Stimulated activated CD8-positive, alpha-beta memory T cell treated with anti-CD3 and anti-CD28 coated beads, Interleukin-2, amount 100 ng/mL, for 48 hours (primary cell): ENCODE results near the gene HLCS.

Source experiments
- DNase-seq, 2 donors: peaks; one replicate each; pipeline ENCODE4 v3.0.0-alpha.2; 2020; ENCODE audit warnings: low read depth in 2 of 2

Gene HLCS

GRCh38 chr21:36811762-36812161 is 154.7 kb downstream of the HLCS start:
- DNase-seq = no peak

GRCh38 chr21:36810443-36810842 is 156.0 kb downstream of the HLCS start:
- DNase-seq = no peak

DNA sequence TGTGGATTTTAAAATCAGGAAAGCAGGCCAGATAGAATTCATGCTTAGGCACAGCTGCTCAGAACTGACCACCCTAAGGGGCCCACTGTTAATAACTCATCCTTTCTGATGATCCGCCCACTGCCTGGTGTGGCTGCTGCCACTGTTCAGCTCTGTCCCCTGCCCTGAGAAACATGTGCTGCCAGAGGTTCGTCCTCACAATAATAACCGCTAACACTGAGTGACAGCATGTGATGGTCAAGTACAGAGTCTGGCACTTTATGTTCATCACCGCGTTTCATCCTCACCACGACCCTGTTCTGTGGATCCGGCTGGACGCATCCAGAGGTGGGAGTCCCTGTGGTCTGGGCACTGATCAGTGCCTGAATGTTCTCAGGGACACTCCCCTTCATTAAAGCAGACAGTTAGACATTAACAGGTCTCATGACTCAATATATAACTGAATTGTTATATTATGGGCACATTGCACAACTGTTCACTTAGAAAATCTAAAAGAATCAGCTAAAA is 159.0 kb downstream of the HLCS start:
- no peak for DNase-seq

GRCh38 chr21:36806103-36806502 is 160.4 kb downstream of the HLCS start:
- DNase-seq = no peak

DNA sequence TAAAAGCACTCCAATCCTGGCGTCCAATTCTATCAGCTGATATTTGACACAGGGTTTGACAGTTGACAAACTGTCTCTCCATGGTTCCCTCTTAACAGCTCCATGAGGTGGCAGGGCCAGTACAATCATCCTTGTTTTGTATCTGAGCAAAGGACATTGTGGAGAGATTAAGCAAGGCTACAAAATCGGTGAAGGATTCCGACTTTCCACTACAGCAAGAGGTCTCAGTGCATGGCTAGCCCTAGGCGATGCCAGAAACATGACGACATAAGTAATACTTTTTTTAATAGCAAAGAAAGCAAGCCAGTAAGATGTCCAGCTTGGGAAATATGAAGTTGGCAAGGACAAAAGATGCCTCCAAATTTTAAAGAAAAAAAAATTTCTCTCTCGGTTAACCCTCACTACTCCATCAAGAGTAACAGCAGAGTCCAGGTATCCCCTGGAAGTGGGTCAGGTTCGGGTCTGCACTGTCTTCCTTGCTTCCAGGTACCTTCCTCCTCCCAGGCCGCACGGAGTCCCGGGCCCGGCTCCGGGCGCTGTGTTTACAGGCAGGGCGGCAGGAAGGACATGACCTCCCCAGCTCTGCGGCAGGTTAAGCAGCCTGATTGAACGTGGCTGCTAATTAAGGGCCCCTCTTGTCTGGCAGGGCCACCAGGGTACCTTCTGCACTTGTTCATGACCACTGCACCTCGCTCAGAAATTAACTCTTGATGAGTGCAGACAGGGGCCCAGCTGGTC is 161.4 kb downstream of the HLCS start:
- DNase-seq = no peak

DNA sequence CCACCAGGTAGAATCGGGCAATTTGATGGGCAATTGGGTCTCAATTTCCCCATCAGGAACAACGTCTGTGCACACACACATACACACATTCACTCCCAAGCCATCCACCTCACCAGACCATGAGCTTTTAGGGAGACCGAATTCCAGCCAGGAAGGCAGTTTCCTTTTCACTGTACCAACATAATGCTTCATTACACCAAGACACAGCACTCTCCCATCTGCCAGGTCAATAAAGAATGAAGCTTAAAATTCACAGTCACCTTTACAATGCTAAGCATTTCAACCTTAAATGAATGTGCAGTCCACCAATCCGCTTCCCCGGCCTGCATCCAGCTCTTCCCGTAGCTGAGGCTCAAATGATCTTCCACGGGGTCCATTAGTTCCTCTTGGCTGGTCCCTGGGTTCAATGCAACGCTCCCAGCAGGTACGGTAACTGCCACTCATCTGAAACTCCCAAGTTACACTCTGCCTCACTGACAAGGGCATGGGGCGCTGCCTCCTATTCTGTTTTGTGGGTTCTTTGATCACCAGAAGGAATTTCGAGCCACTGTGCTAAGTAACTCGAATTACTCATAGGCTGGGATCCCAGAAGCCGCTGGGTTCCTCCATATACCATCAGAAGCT is 162.5 kb downstream of the HLCS start:
- no peak for DNase-seq

GRCh38 chr21:36803051-36803645 is 163.3 kb downstream of the HLCS start:
- DNase-seq = no peak

GRCh38 chr21:36800734-36801133 is 165.7 kb downstream of the HLCS start:
- DNase-seq = no peak

DNA sequence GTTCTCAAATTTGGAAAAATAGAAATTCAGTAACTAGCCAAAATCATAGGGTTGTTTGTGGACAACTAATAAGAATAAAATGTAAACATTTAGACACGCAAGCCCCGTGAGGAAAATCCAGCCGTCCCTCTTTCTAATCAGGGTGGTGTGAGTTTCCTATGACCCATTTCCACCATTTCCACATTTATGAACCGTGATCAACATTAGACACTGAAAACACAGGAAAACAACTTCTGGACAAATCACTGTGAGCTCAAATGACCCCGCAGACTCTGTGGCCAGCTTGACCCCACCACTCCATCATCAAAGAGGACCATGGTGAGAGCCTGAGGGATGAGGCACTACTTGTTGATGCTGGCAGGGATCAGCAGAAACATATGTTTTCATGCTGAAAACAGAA is 166.6 kb downstream of the HLCS start:
- DNase-seq = no peak

DNA sequence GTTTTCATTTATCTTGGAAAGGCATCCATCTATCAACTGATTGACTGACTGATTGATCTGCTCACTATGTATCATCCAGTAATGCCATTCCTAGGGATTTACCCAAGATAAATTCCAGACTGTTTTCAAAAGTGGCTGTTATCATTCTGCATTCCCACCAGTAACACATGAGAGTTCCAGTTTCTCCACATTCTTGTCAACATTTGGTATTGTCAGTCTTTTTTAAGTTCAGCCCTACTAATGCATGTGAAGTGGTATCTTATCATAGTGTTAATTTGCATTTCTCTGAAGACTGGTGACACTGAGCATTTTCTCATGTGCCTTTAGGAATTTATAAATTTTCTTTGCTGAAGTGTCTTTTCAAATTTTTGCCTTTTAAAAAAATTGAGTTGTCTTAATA is 168.0 kb downstream of the HLCS start:
- DNase-seq = no peak

DNA sequence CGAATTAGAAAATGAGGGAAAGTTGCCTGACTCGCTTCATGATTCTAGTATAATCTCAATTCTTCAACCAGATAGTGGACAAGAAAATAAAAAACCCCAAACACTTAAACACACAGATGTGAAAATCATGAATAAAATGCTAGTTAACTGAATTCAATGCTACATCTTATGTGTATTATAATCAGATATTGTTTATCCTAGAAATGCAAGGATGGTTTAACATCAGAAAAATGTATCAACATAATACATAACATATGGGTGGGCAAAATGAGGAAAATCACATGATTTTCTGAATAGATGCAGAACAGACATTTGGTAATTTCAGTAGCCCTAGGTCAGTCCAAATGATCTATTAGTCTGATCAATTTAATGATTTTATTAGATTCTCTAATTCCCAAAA is 170.4 kb downstream of the HLCS start:
- DNase-seq = no peak

- no peak for DNase-seq
These were observed 173.9 kb downstream of the HLCS start for GRCh38 chr21:36792505-36792967.

- DNase-seq = no peak
These were observed 174.6 kb downstream of the HLCS start for GRCh38 chr21:36791695-36792470.

DNA sequence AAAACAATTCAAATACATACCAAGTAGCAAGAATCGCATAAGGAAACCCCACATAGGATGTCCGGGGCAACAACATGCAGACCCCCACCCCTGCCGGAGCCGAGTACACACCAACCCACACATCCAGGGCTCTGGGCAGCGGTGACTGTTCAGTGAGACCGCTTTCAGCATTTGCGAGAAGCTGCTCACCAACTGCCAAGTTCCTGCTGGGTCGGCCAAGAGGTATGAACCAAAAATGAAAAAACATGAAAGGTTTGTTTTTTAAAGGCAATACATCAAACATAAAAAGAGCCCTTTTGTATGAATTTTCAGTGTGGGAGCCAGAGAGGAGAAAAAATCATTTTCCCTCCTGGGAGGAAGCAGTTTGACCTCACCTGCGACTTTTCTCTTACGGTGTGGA is 175.3 kb downstream of the HLCS start:
- no peak for DNase-seq

GRCh38 chr21:36790616-36791015 is 175.9 kb downstream of the HLCS start:
- no peak for DNase-seq

DNA sequence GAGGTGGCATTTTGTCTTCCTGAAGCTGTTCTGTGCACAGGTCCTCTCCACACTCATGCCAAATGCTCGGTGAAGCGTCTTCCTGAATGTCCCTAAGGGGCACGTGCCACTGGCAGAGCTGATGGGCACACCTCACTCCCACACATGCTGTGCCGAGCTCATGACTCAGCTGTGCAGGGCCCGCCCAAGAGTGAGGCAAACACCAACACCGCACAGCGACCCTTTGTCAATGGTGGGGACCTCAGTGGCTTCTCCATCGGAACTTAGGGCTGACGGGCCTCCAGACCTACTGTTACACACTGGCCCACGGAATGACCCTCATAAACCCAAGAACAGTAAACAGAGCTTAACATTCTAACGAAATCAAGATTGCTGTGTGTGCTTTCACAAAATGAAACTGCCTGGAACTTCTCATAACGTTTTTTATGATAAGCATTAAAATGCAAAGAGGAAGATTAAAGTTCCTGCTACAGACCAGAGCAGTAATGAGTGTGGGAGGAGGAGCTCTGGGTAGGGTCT is 178.3 kb downstream of the HLCS start:
- no peak for DNase-seq

DNA sequence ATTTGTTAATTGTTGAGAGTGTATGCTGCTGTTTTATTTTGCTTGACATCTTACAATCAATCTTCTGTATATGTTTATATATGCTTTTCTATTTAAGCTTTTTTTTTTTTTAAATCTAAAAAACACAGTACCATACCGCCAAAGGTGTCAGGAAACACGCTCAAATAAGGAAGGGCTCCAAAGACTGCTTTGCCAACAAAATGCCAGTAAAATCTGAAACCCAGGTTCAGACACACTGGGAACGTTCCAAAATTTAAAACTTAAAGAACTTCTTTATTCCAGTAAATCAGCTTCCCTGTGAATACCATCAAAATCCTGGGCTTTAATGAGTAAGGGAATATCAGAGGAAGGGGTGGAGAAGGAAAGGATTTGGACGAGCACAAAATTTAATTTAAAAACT is 180.3 kb downstream of the HLCS start:
- DNase-seq = no peak

- DNase-seq = no peak
These were observed 180.9 kb downstream of the HLCS start for GRCh38 chr21:36785615-36786014.

- no peak for DNase-seq
These were observed 181.5 kb downstream of the HLCS start for GRCh38 chr21:36784947-36785346.

DNA sequence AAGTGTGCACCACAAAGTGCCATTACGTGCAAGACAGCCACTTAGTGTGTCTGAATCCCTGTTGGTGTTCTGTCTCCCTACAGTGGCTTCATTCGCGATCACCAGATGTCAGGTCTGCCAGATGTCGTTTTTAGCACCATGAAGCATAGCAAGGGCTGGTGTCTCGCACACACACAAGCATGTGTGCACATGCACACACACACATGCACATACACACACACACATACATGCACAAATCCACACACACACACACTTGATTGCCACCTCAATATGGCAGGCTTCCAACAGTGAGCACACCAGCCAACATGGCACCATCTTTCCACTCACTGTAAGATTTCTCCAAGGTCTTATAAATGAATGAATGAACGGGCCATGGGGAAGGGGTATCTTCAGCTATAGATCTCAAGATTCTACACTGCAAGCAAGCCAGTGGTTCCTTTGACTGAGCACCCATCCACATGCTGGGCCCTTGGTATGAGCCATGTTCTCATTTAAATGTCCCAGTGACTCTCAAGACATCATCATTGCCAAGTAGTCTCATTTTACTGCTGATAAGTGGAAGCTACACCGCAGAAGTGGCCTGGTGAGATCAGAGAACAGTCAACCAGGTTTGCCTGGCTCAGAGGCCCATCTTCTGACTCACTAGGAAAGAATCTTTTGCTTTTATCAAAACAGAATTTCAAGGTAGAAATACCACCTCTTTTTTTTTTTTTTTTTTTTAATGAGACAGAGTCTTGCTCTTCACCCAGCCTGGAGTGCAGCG is 182.7 kb downstream of the HLCS start:
- DNase-seq = no peak

DNA sequence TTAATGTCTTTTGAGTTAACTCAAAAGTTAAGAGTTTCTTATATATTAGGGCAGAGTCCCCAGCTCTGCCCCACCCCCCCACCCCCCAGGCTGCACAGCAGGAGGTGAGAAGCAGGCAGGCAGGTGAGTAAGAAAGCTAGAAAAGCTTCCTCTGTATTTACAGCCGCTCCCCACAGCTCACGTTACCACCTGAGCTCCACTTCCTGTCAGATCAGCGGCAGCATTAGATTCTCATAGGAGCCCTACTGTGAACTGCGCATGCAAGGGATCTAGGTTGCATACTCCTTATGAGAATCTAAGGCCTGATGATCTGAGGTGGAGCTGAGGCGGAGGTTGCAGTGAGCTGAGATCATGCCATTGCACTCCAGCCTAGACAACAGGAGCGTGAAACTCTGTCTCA is 185.6 kb downstream of the HLCS start:
- no peak for DNase-seq
